CD4-positive, CD25-positive, alpha-beta regulatory T cell (primary cell): ENCODE data around the gene SETD7. TPM values are rescaled to one million over a fixed set of nuclear protein-coding genes. Genes with fewer than 3 reads are reported as not detected.

Source experiments
- ATAC-seq, 2 donors: fragments of 150-1000 bp; cut with Tn5 transposase; one replicate each; pipeline ENCODE4 v1.10.0; 2021; ENCODE audit warnings: low read depth in 2 of 2, moderate number of reproducible peaks in 2 of 2, moderate library complexity in 1 of 2
- DNase-seq, 3 donors: peaks; one replicate each; pipeline versions ENCODE4 v3.0.0 to v3.0.0-alpha.2; 2012 to 2022; ENCODE audit warnings: mixed read lengths in 1 of 3
- H3K27ac ChIP-seq: one replicate; pipeline ENCODE4 v1.7.0; 2013; ENCODE audit warnings: mild to moderate bottlenecking, low read length; ENCODE audit not compliant: insufficient read depth, poor library complexity, severe bottlenecking
- H3K27me3 ChIP-seq: one replicate; pipeline ENCODE4 v1.7.0; 2013; ENCODE audit warnings: low read length; ENCODE audit not compliant: control insufficient read depth, insufficient read depth
- H3K36me3 ChIP-seq: one replicate; pipeline ENCODE4 v1.7.0; 2013; ENCODE audit warnings: mild to moderate bottlenecking, low read length, moderate library complexity; ENCODE audit not compliant: control insufficient read depth, insufficient read depth
- H3K4me1 ChIP-seq: 2 replicates; pipeline ENCODE4 v1.7.0; 2013; ENCODE audit warnings: mild to moderate bottlenecking, low read length; ENCODE audit not compliant: insufficient read depth, control insufficient read depth, poor library complexity, severe bottlenecking
- H3K4me3 ChIP-seq: one replicate; pipeline ENCODE4 v1.7.0; 2013; ENCODE audit warnings: low read depth, mild to moderate bottlenecking, low read length, moderate library complexity
- H3K9me3 ChIP-seq, 2 experiments: 1 replicate in 1 of 2; 2 replicates in 1 of 2; pipeline ENCODE4 v1.7.0; 2013; ENCODE audit warnings: low read length in 2 of 2, mild to moderate bottlenecking in 1 of 2, moderate library complexity in 1 of 2; ENCODE audit not compliant: control insufficient read depth in 2 of 2
- H3K27ac Mint-ChIP-seq, 3 donors: one replicate each; pipeline ENCODE4 v1.8.0; 2020 to 2022; ENCODE audit warnings: mild to moderate bottlenecking in 3 of 3, mixed read lengths in 3 of 3, moderate library complexity in 2 of 3
- H3K27me3 Mint-ChIP-seq: one replicate; pipeline ENCODE4 v1.8.0; 2022; ENCODE audit warnings: mild to moderate bottlenecking, mixed read lengths
- H3K36me3 Mint-ChIP-seq: one replicate; pipeline ENCODE4 v1.8.0; 2020; ENCODE audit warnings: mixed read lengths
- H3K4me1 Mint-ChIP-seq, 4 donors: one replicate each; pipeline ENCODE4 v1.8.0; 2020 to 2022; ENCODE audit warnings: mixed read lengths in 4 of 4, mild to moderate bottlenecking in 1 of 4
- H3K4me3 Mint-ChIP-seq, 4 donors: one replicate each; pipeline ENCODE4 v1.8.0; 2020 to 2022; ENCODE audit warnings: mild to moderate bottlenecking in 4 of 4, mixed read lengths in 4 of 4, moderate library complexity in 3 of 4
- H3K9me3 Mint-ChIP-seq, 7 donors: one replicate each; pipeline ENCODE4 v1.8.0; 2020 to 2022; ENCODE audit warnings: mixed read lengths in 7 of 7, mild to moderate bottlenecking in 3 of 7, moderate library complexity in 2 of 7
- polyA plus RNA-seq, 4 donors: library from polyadenylated mRNA; unstranded; fragments of 300-500 nt; fragmentation: Illumina TruSeq; gene quantifications; one replicate each; pipeline ENCODE4 v1.2.3, GENCODE V29; 2021
- total RNA-seq: library from RNA; stranded (reverse); gene quantifications from one replicate; pipeline ENCODE4 v1.2.3, GENCODE V29; 2022

The SETD7 gene
- total and polyA plus RNA-seq, 5 donors from 2014 or later = 8.9 to 50.8 (median 10.7) TPM

GRCh38 chr4:139596684-139597279, 40.8 kb upstream of the SETD7 start:
- H3K36me3 Mint-ChIP-seq = no peaks in the 10 kb centered on the region
- Histone ChIP-seq H3K4me1 (no peaks in the 10 kb centered on the region), H3K36me3 (no peaks in the 10 kb centered on the region), H3K27me3 (peaks cover 3% of the 10 kb centered on the region), H3K27ac (no peak overlapping the region), H3K9me3 (no peaks in the 10 kb centered on the region), H3K4me3 (no peak overlapping the region)
- peaks cover 0 to 2% (median 0%) of the 10 kb centered on the region in 4 donors for H3K4me1 Mint-ChIP-seq
- H3K27ac Mint-ChIP-seq = no peak overlapping the region
- DNase-seq (no peak), ATAC-seq (no peak)
- no peaks in the 10 kb centered on the region for H3K9me3 Mint-ChIP-seq
- no peak overlapping the region for H3K4me3 Mint-ChIP-seq
- peaks cover 35% of the 10 kb centered on the region for H3K27me3 Mint-ChIP-seq

- Histone ChIP-seq H3K27ac (no peak overlapping the region), H3K9me3 (no peaks in the 10 kb centered on the region), H3K4me3 (no peak overlapping the region), H3K27me3 (peaks cover 3% of the 10 kb centered on the region), H3K36me3 (no peaks in the 10 kb centered on the region), H3K4me1 (no peaks in the 10 kb centered on the region)
- H3K27ac Mint-ChIP-seq = no peak overlapping the region
- DNase-seq = no peak
- peaks cover 35% of the 10 kb centered on the region for H3K27me3 Mint-ChIP-seq
- peaks cover 0 to 2% (median 0%) of the 10 kb centered on the region in 4 donors for H3K4me1 Mint-ChIP-seq
- H3K4me3 Mint-ChIP-seq = no peak overlapping the region
- H3K36me3 Mint-ChIP-seq = no peaks in the 10 kb centered on the region
- H3K9me3 Mint-ChIP-seq = no peaks in the 10 kb centered on the region
- ATAC-seq = no peak
Measured at GRCh38 chr4:139596034-139596683, 40.1 kb upstream of the SETD7 start.

- H3K36me3 ChIP-seq = no peaks in the 10 kb centered on the region
- no peak for ATAC-seq
- no peak overlapping the region for H3K4me3 ChIP-seq
- H3K9me3 ChIP-seq = no peaks in the 10 kb centered on the region
- no peaks in the 10 kb centered on the region for H3K9me3 Mint-ChIP-seq
- H3K4me1 Mint-ChIP-seq = peaks cover 0 to 2% (median 0%) of the 10 kb centered on the region in 4 donors
- no peak overlapping the region for H3K27ac ChIP-seq
- DNase-seq = no peak
- H3K36me3 Mint-ChIP-seq = no peaks in the 10 kb centered on the region
- H3K4me3 Mint-ChIP-seq = no peak overlapping the region
- H3K27me3 Mint-ChIP-seq = peaks cover 27% of the 10 kb centered on the region
- H3K27ac Mint-ChIP-seq = no peak overlapping the region
- H3K4me1 ChIP-seq = no peaks in the 10 kb centered on the region
- peaks cover 3% of the 10 kb centered on the region for H3K27me3 ChIP-seq
Measured at GRCh38 chr4:139594591-139595185, 38.7 kb upstream of the SETD7 start.

GRCh38 chr4:139593091-139593564, 37.1 kb upstream of the SETD7 start:
- Histone ChIP-seq H3K9me3 (no peaks in the 10 kb centered on the region), H3K4me1 (no peaks in the 10 kb centered on the region), H3K4me3 (no peak overlapping the region), H3K36me3 (no peaks in the 10 kb centered on the region), H3K27me3 (peaks cover 3% of the 10 kb centered on the region), H3K27ac (no peak overlapping the region)
- ATAC-seq (no peak), DNase-seq (no peak)
- no peaks in the 10 kb centered on the region for H3K36me3 Mint-ChIP-seq
- no peak overlapping the region for H3K4me3 Mint-ChIP-seq
- peaks cover 0 to 4% (median 0%) of the 10 kb centered on the region in 7 donors for H3K9me3 Mint-ChIP-seq
- H3K27ac Mint-ChIP-seq = no peak overlapping the region
- peaks cover 21% of the 10 kb centered on the region for H3K27me3 Mint-ChIP-seq
- peaks cover 0 to 2% (median 0%) of the 10 kb centered on the region in 4 donors for H3K4me1 Mint-ChIP-seq

- Mint-ChIP-seq H3K27ac (no peak overlapping the region), H3K4me1 (peaks cover 0 to 2% (median 0%) of the 10 kb centered on the region in 4 donors)
- no peak overlapping the region for H3K4me3 ChIP-seq
Measured at GRCh38 chr4:139589336-139590018, 33.5 kb upstream of the SETD7 start.

GRCh38 chr4:139587446-139587845, 31.4 kb upstream of the SETD7 start:
- peaks cover 20% of the 10 kb centered on the region for H3K27me3 Mint-ChIP-seq
- no peak overlapping the region for H3K27ac ChIP-seq
- H3K4me3 Mint-ChIP-seq = no peak overlapping the region
- H3K4me1 Mint-ChIP-seq = peaks cover 0 to 2% (median 0%) of the 10 kb centered on the region in 4 donors
- DNase-seq (no peak), ATAC-seq (no peak)
- no peaks in the 10 kb centered on the region for H3K27me3 ChIP-seq
- H3K36me3 Mint-ChIP-seq = no peaks in the 10 kb centered on the region
- H3K9me3 Mint-ChIP-seq = peaks cover 0 to 4% (median 0%) of the 10 kb centered on the region in 7 donors
- no peak overlapping the region for H3K4me3 ChIP-seq
- no peaks in the 10 kb centered on the region for H3K9me3 ChIP-seq
- H3K4me1 ChIP-seq = no peaks in the 10 kb centered on the region
- no peak overlapping the region for H3K27ac Mint-ChIP-seq
- H3K36me3 ChIP-seq = no peaks in the 10 kb centered on the region

More at GRCh38 chr4:139589336-139590018, 33.5 kb upstream of the SETD7 start:
- H3K36me3 Mint-ChIP-seq = no peaks in the 10 kb centered on the region
- no peaks in the 10 kb centered on the region for H3K4me1 ChIP-seq
- ATAC-seq = no peak
- H3K9me3 ChIP-seq = no peaks in the 10 kb centered on the region
- peaks cover 24% of the 10 kb centered on the region for H3K27me3 Mint-ChIP-seq
- H3K4me3 Mint-ChIP-seq = no peak overlapping the region
- no peaks in the 10 kb centered on the region for H3K36me3 ChIP-seq
- no peak for DNase-seq
- H3K27me3 ChIP-seq = no peaks in the 10 kb centered on the region
- peaks cover 0 to 4% (median 0%) of the 10 kb centered on the region in 7 donors for H3K9me3 Mint-ChIP-seq
- no peak overlapping the region for H3K27ac ChIP-seq

- H3K27ac Mint-ChIP-seq = no peak overlapping the region
- no peak overlapping the region for H3K4me3 ChIP-seq
- DNase-seq (no peak), ATAC-seq (no peak)
- no peak overlapping the region for H3K27ac ChIP-seq
- no peaks in the 10 kb centered on the region for H3K9me3 ChIP-seq
- H3K27me3 Mint-ChIP-seq = peaks cover 15% of the 10 kb centered on the region
- peaks cover 0 to 2% (median 0%) of the 10 kb centered on the region in 4 donors for H3K4me1 Mint-ChIP-seq
- no peaks in the 10 kb centered on the region for H3K27me3 ChIP-seq
- H3K36me3 ChIP-seq = no peaks in the 10 kb centered on the region
- peaks cover 0 to 5% (median 0%) of the 10 kb centered on the region in 7 donors for H3K9me3 Mint-ChIP-seq
- no peaks in the 10 kb centered on the region for H3K36me3 Mint-ChIP-seq
- H3K4me1 ChIP-seq = no peaks in the 10 kb centered on the region
- H3K4me3 Mint-ChIP-seq = no peak overlapping the region
Measured at GRCh38 chr4:139585473-139585872, 29.5 kb upstream of the SETD7 start.
